ENCODE data around the gene DYNLT1. TPM values are rescaled to one million over a fixed set of nuclear protein-coding genes. Genes with fewer than 3 reads are reported as not detected.

Gene DYNLT1
- total RNA-seq, 1 experiment from 2014 or later = 105 TPM

DNA sequence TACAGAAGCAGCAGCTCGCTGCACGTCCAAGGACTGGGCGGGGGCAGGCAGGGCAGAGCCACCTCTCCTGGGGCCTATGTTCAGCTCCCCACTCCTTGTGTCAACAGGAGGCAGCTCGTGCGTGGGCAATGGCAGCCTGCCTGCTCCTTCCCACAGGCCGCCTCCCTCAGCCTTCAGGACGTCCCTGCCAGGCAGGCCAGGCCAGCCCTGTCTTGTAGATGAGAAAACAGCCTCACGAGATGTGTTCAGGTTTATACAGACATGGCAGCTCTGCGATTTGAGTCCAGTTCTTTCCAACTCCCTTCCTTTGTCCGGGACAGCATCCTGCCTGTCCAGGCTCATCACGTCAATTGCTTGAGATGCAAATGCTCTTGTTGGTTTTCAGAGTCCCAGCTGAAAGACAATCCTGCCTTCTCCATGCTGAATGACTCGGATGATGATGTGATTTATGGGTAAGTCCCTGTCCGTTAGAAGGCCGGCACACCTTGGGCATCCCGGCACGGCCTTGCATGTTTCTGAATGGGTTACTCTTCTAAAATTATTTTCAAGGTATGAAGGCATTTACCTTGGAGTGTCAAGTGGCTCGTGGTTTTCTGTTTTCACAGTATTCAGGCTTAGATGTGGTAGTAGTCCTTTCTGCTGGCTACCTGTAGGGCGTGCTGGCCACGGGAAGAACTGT, 13.5 kb downstream of the DYNLT1 start:
- no peak overlapping the region for H2BK15ac ChIP-seq (ENCODE audit: low read depth, low read length)
- H3K36me3 Mint-ChIP-seq (ENCODE audit: insufficient read depth in 1 of 3, low read depth in 3 of 3) = peaks cover 24 to 69% (median 50%) of the 10 kb centered on the region in 3 experiments; a peak in 6 of 7 replicates
- H3K27ac Mint-ChIP-seq = peak overlapping the region; percentile 40 to 92 (median 71); a peak in 5 of 7 replicates

More for the DNA sequence above, 13.5 kb downstream of the DYNLT1 start:
- no peaks in the 10 kb centered on the region for H3K9me3 ChIP-seq (ENCODE audit: control insufficient read depth, low read depth, low read length)
- H4K91ac ChIP-seq (ENCODE audit: insufficient read length, low read depth, low read length) = no peak overlapping the region
- H3K27ac ChIP-seq (ENCODE audit: insufficient read length, low read depth, low read length) = no peak overlapping the region
- no peak overlapping the region for H2AFZ ChIP-seq (ENCODE audit: low read length)
- H2BK20ac ChIP-seq (ENCODE audit: low read depth, low read length, poor library complexity, severe bottlenecking) = no peak overlapping the region
- no peak overlapping the region for H3K18ac ChIP-seq (ENCODE audit: insufficient read length, low read depth, low read length)
- no peaks in the 10 kb centered on the region for H4K20me1 ChIP-seq (ENCODE audit: control insufficient read depth, insufficient read depth, insufficient read length)
- no peak overlapping the region for H3K4me2 ChIP-seq (ENCODE audit: insufficient read depth, insufficient read length, low read length)
- no peaks in the 10 kb centered on the region for H3K27me3 ChIP-seq (ENCODE audit: insufficient read depth, low read length)
- no peaks in the 10 kb centered on the region for H3K27me3 Mint-ChIP-seq (ENCODE audit: low read depth)
- TF ChIP-seq, protein P1, sequence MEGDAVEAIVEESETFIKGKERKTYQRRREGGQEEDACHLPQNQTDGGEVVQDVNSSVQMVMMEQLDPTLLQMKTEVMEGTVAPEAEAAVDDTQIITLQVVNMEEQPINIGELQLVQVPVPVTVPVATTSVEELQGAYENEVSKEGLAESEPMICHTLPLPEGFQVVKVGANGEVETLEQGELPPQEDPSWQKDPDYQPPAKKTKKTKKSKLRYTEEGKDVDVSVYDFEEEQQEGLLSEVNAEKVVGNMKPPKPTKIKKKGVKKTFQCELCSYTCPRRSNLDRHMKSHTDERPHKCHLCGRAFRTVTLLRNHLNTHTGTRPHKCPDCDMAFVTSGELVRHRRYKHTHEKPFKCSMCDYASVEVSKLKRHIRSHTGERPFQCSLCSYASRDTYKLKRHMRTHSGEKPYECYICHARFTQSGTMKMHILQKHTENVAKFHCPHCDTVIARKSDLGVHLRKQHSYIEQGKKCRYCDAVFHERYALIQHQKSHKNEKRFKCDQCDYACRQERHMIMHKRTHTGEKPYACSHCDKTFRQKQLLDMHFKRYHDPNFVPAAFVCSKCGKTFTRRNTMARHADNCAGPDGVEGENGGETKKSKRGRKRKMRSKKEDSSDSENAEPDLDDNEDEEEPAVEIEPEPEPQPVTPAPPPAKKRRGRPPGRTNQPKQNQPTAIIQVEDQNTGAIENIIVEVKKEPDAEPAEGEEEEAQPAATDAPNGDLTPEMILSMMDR (conservative IDR thresholded peaks at IDR 0.05) = no peak
- DNase-seq = no peak
- H3K79me2 ChIP-seq (ENCODE audit: insufficient read depth, low read length) = no peaks in the 10 kb centered on the region
- H3K79me1 ChIP-seq (ENCODE audit: insufficient read depth, low read depth, low read length, poor library complexity, severe bottlenecking) = no peaks in the 10 kb centered on the region
- H3K23ac ChIP-seq (ENCODE audit: insufficient read length, low read depth, low read length) = no peak overlapping the region
- H3K23me2 ChIP-seq (ENCODE audit: insufficient read length, low read depth, low read length, poor library complexity, severe bottlenecking) = no peaks in the 10 kb centered on the region
- no CpG with 5 or more reads among the region's 19 CpGs for WGBS (ENCODE audit: extremely low coverage, insufficient read length, low lambda C conversion rate)
- H3T11ph ChIP-seq (ENCODE audit: low read length) = no peak overlapping the region
- H2BK5ac ChIP-seq (ENCODE audit: insufficient read length, low read length) = no peak overlapping the region
- H3K4me3 Mint-ChIP-seq = no peak overlapping the region
- H3K14ac ChIP-seq (ENCODE audit: insufficient read depth, low read length) = no peak overlapping the region
- H2AK5ac ChIP-seq (ENCODE audit: insufficient read length, low read length) = no peak overlapping the region
- no peak overlapping the region for H2BK12ac ChIP-seq (ENCODE audit: insufficient read length, low read depth, low read length)
- H3K4ac ChIP-seq (ENCODE audit: low read depth, low read length) = no peak overlapping the region
- H3K9ac ChIP-seq (ENCODE audit: extremely low read depth, insufficient read length, low read length) = no peak overlapping the region
- H4K8ac ChIP-seq (replicated peaks; ENCODE audit: insufficient read length, low read depth, low read length) = no peak overlapping the region
- H4K5ac ChIP-seq (ENCODE audit: insufficient read length, low read depth, low read length) = no peak overlapping the region
- H3K56ac ChIP-seq (ENCODE audit: insufficient read length, low read depth, low read length) = no peak overlapping the region
- H3K9me3 Mint-ChIP-seq = no peaks in the 10 kb centered on the region
- H3K4me1 ChIP-seq (ENCODE audit: insufficient read depth, low read length) = no peaks in the 10 kb centered on the region
- H2BK120ac ChIP-seq (ENCODE audit: low read depth, low read length, poor library complexity, severe bottlenecking) = no peak overlapping the region
- H3K4me1 Mint-ChIP-seq = peaks cover 15 to 21% of the 10 kb centered on the region in 2 experiments
